Sigmoid colon (tissue), 7 donors: ENCODE data around the gene SLC6A3. TPM values are rescaled to one million over a fixed set of nuclear protein-coding genes. Genes with fewer than 3 reads are reported as not detected.
A peak's percentile ranks its signal among the peaks of the same experiment; 100 is the strongest.

Experiments used
- DNase-seq: peaks from one replicate; pipeline ENCODE4 v3.0.0-alpha.2; 2019
- H3K27ac ChIP-seq, 4 donors: fragments of 200-600 bp; sonication (generic); one replicate each; pipeline ENCODE4 v1.5.1; 2016 to 2019; ENCODE audit warnings: mild to moderate bottlenecking in 1 of 4
- H3K27me3 ChIP-seq, 3 donors: fragments of 200-600 bp; sonication (generic); one replicate each; pipeline ENCODE4 v1.5.1; 2019; ENCODE audit warnings: mild to moderate bottlenecking in 1 of 3
- H3K36me3 ChIP-seq, 4 donors: fragments of 200-600 bp; sonication (generic); one replicate each; pipeline ENCODE4 v1.5.1; 2016 to 2019
- H3K4me1 ChIP-seq, 4 donors: fragments of 200-600 bp; sonication (generic); one replicate each; pipeline ENCODE4 v1.5.1; 2017 to 2019
- H3K4me3 ChIP-seq, 4 donors: fragments of 200-600 bp; sonication (generic); one replicate each; pipeline ENCODE4 v1.5.1; 2017 to 2019; ENCODE audit warnings: mild to moderate bottlenecking in 2 of 4, moderate library complexity in 1 of 4
- H3K9me3 ChIP-seq, 4 donors: fragments of 200-600 bp in 3 of 4; sonication (generic) in 3 of 4; one replicate each; pipeline versions ENCODE4 v1.5.1 to v1.6.1; 2013 to 2019
- CTCF ChIP-seq, 4 experiments: fragments of 450-650 bp in 3 of 4; fragments of 200-600 bp in 1 of 4; IDR thresholded peaks; one replicate each; pipeline ENCODE4 v1.5.1; 2016 to 2019; ENCODE audit warnings: antibody characterized with exemption in 4 of 4, mild to moderate bottlenecking in 3 of 4, moderate library complexity in 2 of 4
- EP300 ChIP-seq, 4 donors: sonication (generic); formaldehyde crosslinking; IDR thresholded peaks; one replicate each; pipeline ENCODE4 v1.6.1; 2017; ENCODE audit warnings: antibody characterized with exemption in 4 of 4
- POLR2A ChIP-seq, 2 donors: fragments of 450-650 bp; IDR thresholded peaks; one replicate each; pipeline ENCODE4 v1.6.1; 2016; ENCODE audit warnings: antibody characterized with exemption in 2 of 2, mild to moderate bottlenecking in 2 of 2, moderate library complexity in 2 of 2
- POLR2AphosphoS5 ChIP-seq, 4 donors: sonication (generic); formaldehyde crosslinking; IDR thresholded peaks; one replicate each; pipeline ENCODE4 v1.6.1; 2017; ENCODE audit warnings: antibody characterized with exemption in 4 of 4
- WGBS, 2 donors: extraction: QIAGEN DNeasy Blood & Tissue Kit; methylation state at CpG; one replicate each; pipeline ENCODE4 v1.1.7; 2013; 5-methylcytosine and 5-hydroxymethylcytosine counted together
- intact Hi-C: fragments of 100-400 bp; cut with DNase I; formaldehyde crosslinking; loops from one replicate; pipeline ENCODE4 v1.15.1; 2023
- polyA plus RNA-seq, 3 donors: library from polyadenylated mRNA; stranded (reverse); fragments of 200-250 nt; gene quantifications; one replicate each; pipeline ENCODE4 v1.2.3, GENCODE V29; 2013
- total RNA-seq, 4 donors: library from RNA; depleted of rRNA; stranded (reverse); fragments of >200 nt; gene quantifications; one replicate each; pipeline ENCODE4 v1.1.0, GENCODE V29; 2016
- donor health status: healthy with polysubstance abuse.
- donor health status: Bipolar disorder and iron deficiency.
- donor health status: healthy.

SLC6A3 gene
- total and polyA plus RNA-seq, 7 donors, result 0.06 TPM; not detected in 6

DNA sequence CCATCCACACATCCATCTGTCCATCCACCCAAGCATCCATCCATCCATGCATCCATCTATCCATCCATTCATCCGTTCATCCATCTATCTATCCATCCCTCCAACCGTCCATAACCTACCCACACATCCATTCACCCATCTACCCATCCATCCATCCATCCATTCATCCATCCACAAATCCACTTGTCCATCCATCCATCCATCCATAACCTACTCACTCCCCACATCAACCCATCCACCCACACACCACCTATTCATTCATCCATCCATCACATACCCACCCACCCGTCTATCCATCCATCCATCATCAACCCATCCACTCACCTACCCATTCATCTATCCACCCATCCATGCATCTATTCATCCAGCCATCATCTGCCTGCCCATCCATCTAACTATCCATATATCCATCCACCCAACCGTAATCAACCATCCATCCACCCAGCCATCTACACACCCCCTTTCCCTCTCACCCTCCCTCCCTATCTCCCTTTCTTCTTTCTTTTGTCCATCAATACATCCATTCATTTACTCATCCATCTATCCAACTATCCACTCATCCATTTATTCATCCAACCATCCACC, 56.8 kb downstream of the SLC6A3 start:
- 94 to 95% methylated on average over 4 of the region's 4 CpGs for WGBS, 2 donors

DNA sequence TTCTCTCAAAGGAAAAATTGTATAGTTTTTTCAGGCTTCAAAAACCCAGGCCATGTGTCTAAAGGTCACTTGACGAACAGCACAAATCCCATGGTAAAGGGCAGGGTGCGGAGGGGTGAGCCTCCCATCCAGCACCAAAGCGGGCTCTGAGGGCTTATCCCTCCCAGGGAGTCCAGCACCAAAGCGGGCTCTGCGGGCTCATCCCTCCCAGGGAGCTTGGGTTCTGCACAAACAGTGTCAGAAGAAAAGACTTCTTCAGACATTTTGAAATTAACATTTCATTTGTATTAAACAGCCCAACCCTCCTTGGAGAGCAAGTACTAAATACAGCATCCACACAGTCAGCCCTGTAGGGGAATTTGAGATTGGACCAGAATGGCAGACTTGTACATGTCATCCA, 57.4 kb downstream of the SLC6A3 start:
- intact Hi-C loops, result no loop called here
- TF ChIP-seq POLR2AphosphoS5 (IDR thresholded peaks at IDR 0.05), result no peak
- WGBS, 2 donors, result 94 to 96% methylated on average over 5 of the region's 5 CpGs

More for the DNA sequence above, 56.8 kb downstream of the SLC6A3 start:
- H3K36me3 ChIP-seq, result no peaks in the 10 kb centered on the region
- H3K9me3 ChIP-seq, result no peaks in the 10 kb centered on the region
- H3K27ac ChIP-seq, result no peak overlapping the region
- H3K27me3 ChIP-seq, result peaks cover 2 to 46% (median 16%) of the 10 kb centered on the region in 3 donors
- peaks cover 0 to 16% (median 10%) of the 10 kb centered on the region in 4 donors for H3K4me1 ChIP-seq
- no peak for DNase-seq
- H3K4me3 ChIP-seq, result no peak overlapping the region
- TF ChIP-seq EP300 (IDR thresholded peaks at IDR 0.05) (no peak), CTCF (IDR thresholded peaks at IDR 0.05) (no peak), POLR2A (IDR thresholded peaks at IDR 0.05) (no peak), POLR2AphosphoS5 (IDR thresholded peaks at IDR 0.05) (no peak)
- intact Hi-C loops, result no loop called here

GRCh38 chr5:1387059-1387755, 58.0 kb downstream of the SLC6A3 start:
- H3K4me1 ChIP-seq, result peaks cover 0 to 16% (median 10%) of the 10 kb centered on the region in 4 donors
- TF ChIP-seq EP300 (IDR thresholded peaks at IDR 0.05) (no peak), CTCF (IDR thresholded peaks at IDR 0.05) (no peak), POLR2AphosphoS5 (IDR thresholded peaks at IDR 0.05) (no peak), POLR2A (IDR thresholded peaks at IDR 0.05) (no peak)
- intact Hi-C loops, result no loop called here
- H3K4me3 ChIP-seq, result no peak overlapping the region
- H3K27ac ChIP-seq, result no peak overlapping the region
- H3K9me3 ChIP-seq, result no peaks in the 10 kb centered on the region
- H3K36me3 ChIP-seq, result no peaks in the 10 kb centered on the region
- DNase-seq, result no peak
- peaks cover 2 to 37% (median 12%) of the 10 kb centered on the region in 3 donors for H3K27me3 ChIP-seq
- WGBS, 2 donors, result 71 to 73% methylated on average over 11 of the region's 11 CpGs

More for the DNA sequence above, 57.4 kb downstream of the SLC6A3 start:
- Histone ChIP-seq H3K27me3 (peaks cover 2 to 40% (median 16%) of the 10 kb centered on the region in 3 donors), H3K27ac (no peak overlapping the region), H3K9me3 (no peaks in the 10 kb centered on the region), H3K4me3 (no peak overlapping the region), H3K4me1 (peaks cover 0 to 16% (median 10%) of the 10 kb centered on the region in 4 donors), H3K36me3 (no peaks in the 10 kb centered on the region)
- no peak for DNase-seq

- H3K27me3 ChIP-seq, result peaks cover 2 to 37% (median 6%) of the 10 kb centered on the region in 3 donors
- intact Hi-C loops, result no loop called here
- no peak for DNase-seq
- H3K27ac ChIP-seq, result peak overlapping the region; percentile 28 to 60 (median 58)
- peak overlapping the region; percentile 49 to 64 (median 60) for H3K4me3 ChIP-seq
- 0 to 1% methylated on average over 36 of the region's 36 CpGs for WGBS, 2 donors
- no peaks in the 10 kb centered on the region for H3K9me3 ChIP-seq
- TF ChIP-seq POLR2A (IDR thresholded peaks at IDR 0.05), result no peak
- TF ChIP-seq EP300 (IDR thresholded peaks at IDR 0.05), result no peak
- peak in 1 of 4 donors; percentile 11 for TF ChIP-seq POLR2AphosphoS5 (IDR thresholded peaks at IDR 0.05)
- no peaks in the 10 kb centered on the region for H3K36me3 ChIP-seq
- peaks cover 0 to 16% (median 10%) of the 10 kb centered on the region in 4 donors for H3K4me1 ChIP-seq
Observed at GRCh38 chr5:1386274-1386717, 58.9 kb downstream of the SLC6A3 start.

- DNase-seq, result peak; percentile 91
- no peaks in the 10 kb centered on the region for H3K36me3 ChIP-seq
- peak overlapping the region; percentile 49 to 64 (median 60) for H3K4me3 ChIP-seq
- WGBS, 2 donors, result 11 to 13% methylated on average over 48 of the region's 48 CpGs
- peaks cover 0 to 19% (median 12%) of the 10 kb centered on the region in 4 donors for H3K4me1 ChIP-seq
- peak in 1 of 2 donors; percentile 33 for TF ChIP-seq POLR2A (IDR thresholded peaks at IDR 0.05)
- no peak for TF ChIP-seq CTCF (IDR thresholded peaks at IDR 0.05)
- peak in 3 of 4 donors; percentile 48 to 54 (median 49) for TF ChIP-seq POLR2AphosphoS5 (IDR thresholded peaks at IDR 0.05)
- intact Hi-C loops, result loop anchor here (2.0 kb wide), 1 partner anchor 259 kb away; no protein-coding TSS in a partner anchor
- H3K27me3 ChIP-seq, result peaks cover under 1 to 37% (median 4%) of the 10 kb centered on the region in 3 donors
- no peaks in the 10 kb centered on the region for H3K9me3 ChIP-seq
- peak overlapping the region; percentile 28 to 60 (median 58) for H3K27ac ChIP-seq
Observed at GRCh38 chr5:1385395-1386273, 59.6 kb downstream of the SLC6A3 start.
